NK-92 treated with Interleukin-12 subunit alpha and Interleukin-12 subunit beta, amount 100 ng/mL, for 24 hours (cell line): ENCODE data around the gene IFNL3.

Experiments
- DNase-seq: peaks from one replicate; lab custom pipeline; 2025; lab: John Stamatoyannopoulos, UW

IFNL3 gene

GRCh38 chr19:39193803-39194202 lies 51.0 kb downstream of the IFNL3 start:
- no peak for DNase-seq
